Liver (tissue), 9 donors: ENCODE measurements around the gene PLCB4. TPM values are rescaled to one million over a fixed set of nuclear protein-coding genes. Genes with fewer than 3 reads are reported as not detected.

ENCODE experiments used
- DNase-seq: peaks from one replicate; pipeline ENCODE4 v3.0.0-alpha.2; 2017; ENCODE audit warnings: low spot score
- H3K27ac ChIP-seq, 2 donors: one replicate each; pipeline ENCODE4 v1.7.0; 2013; ENCODE audit warnings: inconsistent platforms in 2 of 2, low read length in 2 of 2, control low read depth in 1 of 2, low read depth in 1 of 2, mild to moderate bottlenecking in 1 of 2
- H3K27me3 ChIP-seq, 4 donors: one replicate each; pipeline versions ENCODE4 v1.6.1 to v1.7.0; 2013; ENCODE audit warnings: low read length in 3 of 4, inconsistent platforms in 1 of 4, mild to moderate bottlenecking in 1 of 4, moderate library complexity in 1 of 4; ENCODE audit not compliant: control insufficient read depth in 4 of 4, insufficient read depth in 4 of 4
- H3K36me3 ChIP-seq, 4 donors: one replicate each; pipeline versions ENCODE4 v1.6.1 to v1.7.0; 2013; ENCODE audit warnings: low read length in 3 of 4, mild to moderate bottlenecking in 3 of 4, low read depth in 1 of 4, moderate library complexity in 1 of 4; ENCODE audit not compliant: control insufficient read depth in 4 of 4, insufficient read depth in 3 of 4
- H3K4me1 ChIP-seq, 4 donors: one replicate each; pipeline versions ENCODE4 v1.6.1 to v1.7.0; 2013; ENCODE audit warnings: low read length in 3 of 4, mild to moderate bottlenecking in 3 of 4, moderate library complexity in 1 of 4; ENCODE audit not compliant: control insufficient read depth in 4 of 4, insufficient read depth in 4 of 4
- H3K4me3 ChIP-seq, 3 donors: one replicate each; pipeline versions ENCODE4 v1.6.1 to v1.7.0; 2013; ENCODE audit warnings: low read length in 3 of 3, control low read depth in 1 of 3, low read depth in 1 of 3, mild to moderate bottlenecking in 1 of 3
- H3K9ac ChIP-seq, 2 donors: one replicate each; pipeline ENCODE4 v1.7.0; 2013; ENCODE audit warnings: low read length in 2 of 2, mild to moderate bottlenecking in 2 of 2, moderate library complexity in 2 of 2, control low read depth in 1 of 2, low read depth in 1 of 2
- H3K9me3 ChIP-seq, 4 donors: one replicate each; pipeline versions ENCODE4 v1.6.1 to v1.7.0; 2013; ENCODE audit warnings: low read length in 3 of 4; ENCODE audit not compliant: control insufficient read depth in 4 of 4
- ATF3 ChIP-seq: IDR thresholded peaks from 2 replicates; pipeline ENCODE4 v1.6.1; 2016; ENCODE audit warnings: antibody characterized with exemption
- CTCF ChIP-seq: fragments of 150-350 bp; IDR thresholded peaks from 2 replicates; pipeline ENCODE4 v1.5.1; 2017; ENCODE audit warnings: improper control_type of control experiment, low read depth, low read length; ENCODE audit not compliant: missing input control
- EGR1 ChIP-seq, 2 donors: IDR thresholded peaks; 2 replicates each; pipeline ENCODE4 v1.6.1; 2016 to 2018; ENCODE audit warnings: antibody characterized with exemption in 2 of 2, low read depth in 2 of 2
- FOXA1 ChIP-seq: IDR thresholded peaks from 2 replicates; pipeline ENCODE4 v1.6.1; 2016; ENCODE audit warnings: antibody characterized with exemption
- FOXA2 ChIP-seq: IDR thresholded peaks from 2 replicates; pipeline ENCODE4 v1.6.1; 2016; ENCODE audit warnings: antibody characterized with exemption
- GABPA ChIP-seq, 2 donors: IDR thresholded peaks in 1 of 2; conservative IDR thresholded peaks in 1 of 2; 2 replicates each; pipeline ENCODE4 v1.6.1; 2016; ENCODE audit warnings: antibody characterized with exemption in 2 of 2, mild to moderate bottlenecking in 1 of 2, moderate library complexity in 1 of 2
- HNF4A ChIP-seq, 2 donors: conservative IDR thresholded peaks; 2 replicates each; pipeline ENCODE4 v1.6.1; 2016; ENCODE audit warnings: antibody characterized with exemption in 2 of 2, mild to moderate bottlenecking in 2 of 2
- HNF4G ChIP-seq: IDR thresholded peaks from 2 replicates; pipeline ENCODE4 v1.6.1; 2016; ENCODE audit warnings: antibody characterized with exemption
- JUND ChIP-seq, 2 donors: IDR thresholded peaks; 2 replicates each; pipeline ENCODE4 v1.6.1; 2016; ENCODE audit warnings: antibody characterized with exemption in 2 of 2
- MAX ChIP-seq: IDR thresholded peaks from 2 replicates; pipeline ENCODE4 v1.6.1; 2016; ENCODE audit warnings: antibody characterized with exemption
- NR2F2 ChIP-seq: IDR thresholded peaks from 2 replicates; pipeline ENCODE4 v1.6.1; 2016; ENCODE audit warnings: antibody characterized with exemption
- RAD21 ChIP-seq, 2 donors: IDR thresholded peaks; 2 replicates each; pipeline ENCODE4 v1.6.1; 2016; ENCODE audit warnings: antibody characterized with exemption in 2 of 2, mild to moderate bottlenecking in 2 of 2
- REST ChIP-seq: IDR thresholded peaks from 2 replicates; pipeline ENCODE4 v1.6.1; 2016; ENCODE audit warnings: antibody characterized with exemption, mild to moderate bottlenecking
- RXRA ChIP-seq, 2 donors: IDR thresholded peaks; 2 replicates each; pipeline ENCODE4 v1.6.1; 2017 to 2018; ENCODE audit warnings: antibody characterized with exemption in 2 of 2, mild to moderate bottlenecking in 1 of 2
- SP1 ChIP-seq: IDR thresholded peaks from 2 replicates; pipeline ENCODE4 v1.6.1; 2018; ENCODE audit warnings: antibody characterized with exemption, mild to moderate bottlenecking
- TAF1 ChIP-seq: conservative IDR thresholded peaks from 2 replicates; pipeline ENCODE4 v1.6.1; 2016; ENCODE audit warnings: antibody characterized with exemption, mild to moderate bottlenecking
- YY1 ChIP-seq: IDR thresholded peaks from 2 replicates; pipeline ENCODE4 v1.6.1; 2016; ENCODE audit warnings: antibody characterized with exemption, mild to moderate bottlenecking
- ZBTB33 ChIP-seq: IDR thresholded peaks from 2 replicates; pipeline ENCODE4 v1.6.1; 2016; ENCODE audit warnings: antibody characterized with exemption
- WGBS: extraction: QIAGEN DNeasy Blood & Tissue Kit; methylation state at CpG from one replicate; pipeline ENCODE4 v1.1.7; 2013; 5-methylcytosine and 5-hydroxymethylcytosine counted together
- polyA plus RNA-seq, 2 donors: library from polyadenylated mRNA; stranded (reverse) in 1 of 2; unstranded in 1 of 2; fragments of 200-250 nt in 1 of 2; fragments of >200 nt in 1 of 2; fragmentation: Nextera tagmentation in 1 of 2; extraction: Ambion mirVana in 1 of 2; gene quantifications; one replicate each; pipeline versions ENCODE4 v1.2.1 to v1.2.3, GENCODE V29; 2013 to 2015
- total RNA-seq, 2 donors: library from RNA; depleted of rRNA; stranded (reverse); fragments of >200 nt; gene quantifications; one replicate each; pipeline ENCODE4 v1.2.3, GENCODE V29; 2014
- donor health status: healthy.
- donor health status: healthy.
- donor health status: healthy.
- donor health status: healthy.
- donor health status: healthy.

Gene PLCB4
- total and polyA plus RNA-seq, 4 donors: 0.14 to 0.67 (median 0.30) TPM

- Histone ChIP-seq H3K27ac (no peak overlapping the region), H3K9me3 (no peaks in the 10 kb centered on the region), H3K27me3 (peaks cover 2 to 13% (median 7%) of the 10 kb centered on the region in 4 donors), H3K36me3 (no peaks in the 10 kb centered on the region), H3K4me1 (peaks cover 0 to 11% (median 1%) of the 10 kb centered on the region in 4 donors), H3K9ac (no peak overlapping the region), H3K4me3 (no peak overlapping the region)
- 35% methylated on average over 8 of the region's 8 CpGs for WGBS
- no peak for TF ChIP-seq EGR1 (IDR thresholded peaks at IDR 0.05; ENCODE audit: low read depth in 2 of 2)
- TF ChIP-seq TAF1: no peak
- no peak for TF ChIP-seq ATF3
- no peak for TF ChIP-seq JUND (IDR thresholded peaks at IDR 0.05)
- TF ChIP-seq RXRA (IDR thresholded peaks at IDR 0.05): no peak
- no peak for TF ChIP-seq NR2F2
- no peak for TF ChIP-seq GABPA (IDR thresholded peaks at IDR 0.05 in 1 of 2, conservative IDR thresholded peaks at IDR 0.05 in 1 of 2)
- TF ChIP-seq ZBTB33: no peak
- TF ChIP-seq REST: no peak
- TF ChIP-seq YY1: no peak
- no peak for TF ChIP-seq HNF4A (conservative IDR thresholded peaks at IDR 0.05)
- no peak for TF ChIP-seq CTCF
- TF ChIP-seq RAD21 (IDR thresholded peaks at IDR 0.05): no peak
- no peak for TF ChIP-seq FOXA1
- TF ChIP-seq SP1: no peak
- no peak for TF ChIP-seq MAX
- TF ChIP-seq FOXA2: no peak
- TF ChIP-seq HNF4G: no peak
- DNase-seq: no peak
These were observed 448.6 kb downstream of the PLCB4 start for GRCh38 chr20:9517297-9518162.
